Thyroid gland (tissue), 4 donors: ENCODE measurements around the gene GPATCH11. TPM values are rescaled to one million over a fixed set of nuclear protein-coding genes. Genes with fewer than 3 reads are reported as not detected.

Experiments used
- DNase-seq, 2 donors: peaks; one replicate each; pipeline ENCODE4 v3.0.0-alpha.2; 2019
- H3K27ac ChIP-seq, 3 donors: fragments of 200-600 bp; sonication (generic); 1 replicate in 2 of 3; 2 replicates in 1 of 3; pipeline ENCODE4 v1.5.1; 2016 to 2019; ENCODE audit warnings: mild to moderate bottlenecking in 1 of 3, moderate library complexity in 1 of 3
- H3K27me3 ChIP-seq: fragments of 200-600 bp; sonication (generic); one replicate; pipeline ENCODE4 v1.5.1; 2019
- H3K36me3 ChIP-seq, 2 donors: fragments of 200-600 bp; sonication (generic); one replicate each; pipeline ENCODE4 v1.5.1; 2016 to 2019
- H3K4me1 ChIP-seq, 2 donors: fragments of 200-600 bp; sonication (generic); one replicate each; pipeline ENCODE4 v1.5.1; 2017 to 2019
- H3K4me3 ChIP-seq, 3 donors: fragments of 200-600 bp; sonication (generic); replicated peaks in 1 of 3; 1 replicate in 2 of 3; 2 replicates in 1 of 3; pipeline ENCODE4 v1.5.1; 2016; ENCODE audit warnings: mild to moderate bottlenecking in 1 of 3
- H3K9me3 ChIP-seq: fragments of 200-600 bp; sonication (generic); one replicate; pipeline ENCODE4 v1.5.1; 2017
- CTCF ChIP-seq, 6 experiments: fragments of 200-600 bp in 3 of 6; fragments of 450-650 bp in 3 of 6; sonication (generic) in 3 of 6; IDR thresholded peaks; one replicate each; pipeline ENCODE4 v1.5.1; 2016 to 2019; ENCODE audit warnings: antibody characterized with exemption in 6 of 6, mild to moderate bottlenecking in 2 of 6, inconsistent platforms in 1 of 6, moderate library complexity in 1 of 6
- POLR2A ChIP-seq, 2 donors: fragments of 450-650 bp; IDR thresholded peaks; one replicate each; pipeline ENCODE4 v1.6.1; 2017; ENCODE audit warnings: antibody characterized with exemption in 2 of 2, mild to moderate bottlenecking in 2 of 2, moderate library complexity in 1 of 2
- WGBS, 2 donors: methylation state at CpG; one replicate each; pipeline ENCODE4 v1.1.5; 2017; 5-methylcytosine and 5-hydroxymethylcytosine counted together
- intact Hi-C: fragments of 100-400 bp; cut with DNase I; formaldehyde crosslinking; loops from one replicate; pipeline ENCODE4 v1.15.1; 2023
- total RNA-seq, 4 donors: library from RNA; depleted of rRNA; stranded (reverse); fragments of >200 nt; gene quantifications; one replicate each; pipeline ENCODE4 v1.2.3, GENCODE V29; 2016

Gene GPATCH11
- total RNA-seq, 4 donors from 2014 or later = 6.2 to 10.6 (median 8.7) TPM

GRCh38 chr2:37102588-37102987 is 18.3 kb downstream of the GPATCH11 start:
- intact Hi-C loops = no loop called here
- Histone ChIP-seq H3K4me1 (no peaks in the 10 kb centered on the region), H3K4me3 (no peak overlapping the region), H3K27ac (no peak overlapping the region), H3K27me3 (no peaks in the 10 kb centered on the region), H3K9me3 (no peaks in the 10 kb centered on the region), H3K36me3 (peaks cover 23 to 35% of the 10 kb centered on the region in 2 donors)
- WGBS, 2 donors = 94 to 95% methylated on average over 3 of the region's 3 CpGs
- TF ChIP-seq POLR2A (IDR thresholded peaks at IDR 0.05) (no peak), CTCF (IDR thresholded peaks at IDR 0.05) (no peak)
- DNase-seq = no peak

GRCh38 chr2:37104178-37104577 is 19.9 kb downstream of the GPATCH11 start:
- peaks cover 36 to 39% of the 10 kb centered on the region in 2 donors for H3K36me3 ChIP-seq
- DNase-seq = no peak
- no peaks in the 10 kb centered on the region for H3K9me3 ChIP-seq
- H3K27ac ChIP-seq = no peak overlapping the region
- TF ChIP-seq POLR2A (IDR thresholded peaks at IDR 0.05) (no peak), CTCF (IDR thresholded peaks at IDR 0.05) (no peak)
- 94 to 98% methylated on average over 2 of the region's 2 CpGs for WGBS, 2 donors
- H3K27me3 ChIP-seq = no peaks in the 10 kb centered on the region
- H3K4me1 ChIP-seq = no peaks in the 10 kb centered on the region
- intact Hi-C loops = no loop called here
- no peak overlapping the region for H3K4me3 ChIP-seq

- WGBS, 2 donors = 89 to 92% methylated on average over 5 of the region's 5 CpGs
- H3K27me3 ChIP-seq = no peaks in the 10 kb centered on the region
- no peaks in the 10 kb centered on the region for H3K4me1 ChIP-seq
- no peak overlapping the region for H3K4me3 ChIP-seq
- no peak overlapping the region for H3K27ac ChIP-seq
- intact Hi-C loops = no loop called here
- TF ChIP-seq CTCF (IDR thresholded peaks at IDR 0.05) (no peak), POLR2A (IDR thresholded peaks at IDR 0.05) (no peak)
- no peaks in the 10 kb centered on the region for H3K9me3 ChIP-seq
- peaks cover 36 to 40% of the 10 kb centered on the region in 2 donors for H3K36me3 ChIP-seq
- no peak for DNase-seq
These were observed 20.8 kb downstream of the GPATCH11 start for GRCh38 chr2:37105150-37105549.

- TF ChIP-seq CTCF (IDR thresholded peaks at IDR 0.05) (no peak), POLR2A (IDR thresholded peaks at IDR 0.05) (no peak)
- H3K27ac ChIP-seq = no peak overlapping the region
- intact Hi-C loops = no loop called here
- WGBS, 2 donors = 97% methylated on average over 4 of the region's 4 CpGs
- H3K4me1 ChIP-seq = no peaks in the 10 kb centered on the region
- peaks cover 30 to 46% of the 10 kb centered on the region in 2 donors for H3K36me3 ChIP-seq
- DNase-seq = no peak
- H3K4me3 ChIP-seq = no peak overlapping the region
- H3K27me3 ChIP-seq = no peaks in the 10 kb centered on the region
- no peaks in the 10 kb centered on the region for H3K9me3 ChIP-seq
These were observed 25.2 kb downstream of the GPATCH11 start for GRCh38 chr2:37109523-37109922.

- peaks cover 30 to 42% of the 10 kb centered on the region in 2 donors for H3K36me3 ChIP-seq
- intact Hi-C loops = no loop called here
- H3K27ac ChIP-seq = no peak overlapping the region
These were observed 26.2 kb downstream of the GPATCH11 start for GRCh38 chr2:37110306-37111212.

More at GRCh38 chr2:37110306-37111212, 26.2 kb downstream of the GPATCH11 start:
- no peak for DNase-seq
- TF ChIP-seq POLR2A (IDR thresholded peaks at IDR 0.05) (no peak), CTCF (IDR thresholded peaks at IDR 0.05) (no peak)
- H3K9me3 ChIP-seq = no peaks in the 10 kb centered on the region
- no peak overlapping the region for H3K4me3 ChIP-seq
- H3K4me1 ChIP-seq = no peaks in the 10 kb centered on the region
- WGBS, 2 donors = 93 to 97% methylated on average over 4 of the region's 4 CpGs
- H3K27me3 ChIP-seq = no peaks in the 10 kb centered on the region
